OCI-LY7 (cell line): ENCODE data around the gene VPS50. TPM values are rescaled to one million over a fixed set of nuclear protein-coding genes. Genes with fewer than 3 reads are reported as not detected.

Experiments used
- BruUV-seq: library from RNA; stranded (reverse); fragments of 400-500 nt; replicated peaks from 2 replicates; lab custom pipeline; 2021; lab: Mats Ljungman, UMichigan
- CTCF ChIA-PET: fragments of 300-600 bp; sonication (Branson Sonifier 250); formaldehyde crosslinking; loops from one replicate; lab custom pipeline; 2022; ENCODE audit warnings: antibody characterized with exemption; ENCODE audit not compliant: unreplicated experiment; lab: Charles Lee
- POLR2A ChIA-PET: fragments of 300-600 bp; sonication (Branson Sonifier 250); formaldehyde crosslinking; loops from one replicate; lab custom pipeline; 2022; ENCODE audit warnings: antibody characterized with exemption; lab: Charles Lee
- DNase-seq: peaks from one replicate; pipeline ENCODE4 v3.0.0-alpha.2; 2015; ENCODE audit warnings: low spot score
- H2AFZ ChIP-seq: fragments of 200-600 bp; sonication (generic), shearing (Covaris generic); 2 replicates; pipeline ENCODE4 v1.6.1; 2014; ENCODE audit warnings: mild to moderate bottlenecking, antibody characterized with exemption, low read length, moderate library complexity
- H3K27ac ChIP-seq: fragments of 200-600 bp; sonication (generic); 2 replicates; pipeline ENCODE4 v1.5.1; 2014; ENCODE audit warnings: mixed run types, low read depth, mild to moderate bottlenecking, moderate library complexity, low read length, inconsistent platforms; ENCODE audit not compliant: poor library complexity, severe bottlenecking
- H3K36me3 ChIP-seq: fragments of 200-600 bp; sonication (generic); 2 replicates; pipeline ENCODE4 v1.6.1; 2014; ENCODE audit warnings: mild to moderate bottlenecking, antibody characterized with exemption, low read length, moderate library complexity, mixed read lengths; ENCODE audit not compliant: insufficient read depth
- H3K4me1 ChIP-seq: fragments of 200-600 bp; sonication (generic); 2 replicates; pipeline ENCODE4 v1.5.1; 2014; ENCODE audit warnings: mild to moderate bottlenecking, low read length; ENCODE audit not compliant: insufficient read depth, poor library complexity, severe bottlenecking
- H3K4me2 ChIP-seq: fragments of 200-600 bp; sonication (generic); 2 replicates; pipeline ENCODE4 v1.6.1; 2014; ENCODE audit warnings: mild to moderate bottlenecking, low read length
- H3K4me3 ChIP-seq: fragments of 200-600 bp; sonication (generic); 2 replicates; pipeline ENCODE4 v1.5.1; 2014; ENCODE audit warnings: mild to moderate bottlenecking, low read depth, low read length; ENCODE audit not compliant: poor library complexity, severe bottlenecking
- H3K79me2 ChIP-seq: fragments of 200-600 bp; sonication (generic); 2 replicates; pipeline ENCODE4 v1.6.1; 2016; ENCODE audit warnings: low read depth, mild to moderate bottlenecking, low read length, moderate library complexity, mixed read lengths; ENCODE audit not compliant: insufficient read depth
- H3K9me2 ChIP-seq: fragments of 200-600 bp; sonication (generic); 2 replicates; pipeline ENCODE4 v1.6.1; 2016; ENCODE audit warnings: mild to moderate bottlenecking, low read length, mixed read lengths; ENCODE audit not compliant: insufficient read depth
- H3K9me3 ChIP-seq: fragments of 200-600 bp; sonication (generic); 2 replicates; pipeline ENCODE4 v1.6.1; 2014; ENCODE audit warnings: mild to moderate bottlenecking, mixed run types, low read length, mixed read lengths
- H4K20me1 ChIP-seq: fragments of 200-600 bp; sonication (generic); 2 replicates; pipeline ENCODE4 v1.6.1; 2014; ENCODE audit warnings: mild to moderate bottlenecking, antibody characterized with exemption, low read length, moderate library complexity, mixed read lengths; ENCODE audit not compliant: insufficient read depth
- EZH2phosphoT487 ChIP-seq: fragments of 200-600 bp; sonication (generic); IDR thresholded peaks from 2 replicates; pipeline ENCODE4 v1.6.1; 2018; ENCODE audit warnings: low read depth, borderline replicate concordance, mild to moderate bottlenecking, mixed run types, antibody characterized with exemption, low read length, moderate library complexity, mixed read lengths
- intact Hi-C: fragments of 100-400 bp; cut with micrococcal nuclease; formaldehyde crosslinking; loops from one replicate; pipeline ENCODE4 v1.10.0; 2022; ENCODE audit not compliant: unreplicated experiment
- total RNA-seq, 2 experiments: library from RNA; depleted of rRNA in 1 of 2; stranded (reverse); fragments of >200 nt in 1 of 2; shearing (Covaris generic) in 1 of 2; gene quantifications; 2 replicates each; pipeline ENCODE4 v1.2.3, GENCODE V29; 2014 to 2022
- TF ChIP-seq, protein P1 (sequence below): fragments of 200-600 bp; sonication (generic); conservative IDR thresholded peaks from 2 replicates; pipeline ENCODE4 v1.5.1; 2014; ENCODE audit warnings: mild to moderate bottlenecking, antibody characterized with exemption, low read length, moderate library complexity, mixed read lengths

VPS50 gene
- total RNA-seq, 2 experiments from 2014 or later, result 17.9 to 20.0 TPM

GRCh38 chr7:93279541-93279940 is 47.4 kb downstream of the VPS50 start:
- TF ChIP-seq, protein P1, sequence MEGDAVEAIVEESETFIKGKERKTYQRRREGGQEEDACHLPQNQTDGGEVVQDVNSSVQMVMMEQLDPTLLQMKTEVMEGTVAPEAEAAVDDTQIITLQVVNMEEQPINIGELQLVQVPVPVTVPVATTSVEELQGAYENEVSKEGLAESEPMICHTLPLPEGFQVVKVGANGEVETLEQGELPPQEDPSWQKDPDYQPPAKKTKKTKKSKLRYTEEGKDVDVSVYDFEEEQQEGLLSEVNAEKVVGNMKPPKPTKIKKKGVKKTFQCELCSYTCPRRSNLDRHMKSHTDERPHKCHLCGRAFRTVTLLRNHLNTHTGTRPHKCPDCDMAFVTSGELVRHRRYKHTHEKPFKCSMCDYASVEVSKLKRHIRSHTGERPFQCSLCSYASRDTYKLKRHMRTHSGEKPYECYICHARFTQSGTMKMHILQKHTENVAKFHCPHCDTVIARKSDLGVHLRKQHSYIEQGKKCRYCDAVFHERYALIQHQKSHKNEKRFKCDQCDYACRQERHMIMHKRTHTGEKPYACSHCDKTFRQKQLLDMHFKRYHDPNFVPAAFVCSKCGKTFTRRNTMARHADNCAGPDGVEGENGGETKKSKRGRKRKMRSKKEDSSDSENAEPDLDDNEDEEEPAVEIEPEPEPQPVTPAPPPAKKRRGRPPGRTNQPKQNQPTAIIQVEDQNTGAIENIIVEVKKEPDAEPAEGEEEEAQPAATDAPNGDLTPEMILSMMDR, result no peak
- TF ChIP-seq EZH2phosphoT487, result no peak
- Histone ChIP-seq H3K36me3 (peaks cover 6% of the 10 kb centered on the region; the same call in 1 of the 2 replicates), H3K79me2 (no peaks in the 10 kb centered on the region), H4K20me1 (no peaks in the 10 kb centered on the region), H3K9me2 (no peaks in the 10 kb centered on the region), H3K4me3 (no peak overlapping the region), H3K4me1 (no peaks in the 10 kb centered on the region), H3K27ac (no peak overlapping the region), H3K9me3 (no peaks in the 10 kb centered on the region), H2AFZ (no peak overlapping the region), H3K4me2 (no peak overlapping the region)
- BruUV-seq, result no TSS peak
- intact Hi-C loops, result no loop called here
- ChIA-PET POLR2A (interaction anchor here (0.7 to 1.4 kb wide), 7 partner anchors 12 to 267 kb away, joined by 3 to 5 read pairs (median 3); no protein-coding TSS in a partner anchor), CTCF (no interaction called here)
- DNase-seq, result no peak

GRCh38 chr7:93284908-93285307 is 52.7 kb downstream of the VPS50 start:
- no TSS peak for BruUV-seq
- Histone ChIP-seq H3K36me3 (no peaks in the 10 kb centered on the region), H3K4me1 (no peaks in the 10 kb centered on the region), H3K79me2 (no peaks in the 10 kb centered on the region), H4K20me1 (no peaks in the 10 kb centered on the region), H3K9me3 (no peaks in the 10 kb centered on the region), H3K4me2 (no peak overlapping the region), H3K27ac (no peak overlapping the region), H2AFZ (no peak overlapping the region), H3K4me3 (no peak overlapping the region), H3K9me2 (no peaks in the 10 kb centered on the region)
- TF ChIP-seq EZH2phosphoT487, result no peak
- TF ChIP-seq, protein P1, result no peak
- CTCF ChIA-PET, result no interaction called here
- POLR2A ChIA-PET, result no interaction called here
- intact Hi-C loops, result no loop called here
- no peak for DNase-seq

DNA sequence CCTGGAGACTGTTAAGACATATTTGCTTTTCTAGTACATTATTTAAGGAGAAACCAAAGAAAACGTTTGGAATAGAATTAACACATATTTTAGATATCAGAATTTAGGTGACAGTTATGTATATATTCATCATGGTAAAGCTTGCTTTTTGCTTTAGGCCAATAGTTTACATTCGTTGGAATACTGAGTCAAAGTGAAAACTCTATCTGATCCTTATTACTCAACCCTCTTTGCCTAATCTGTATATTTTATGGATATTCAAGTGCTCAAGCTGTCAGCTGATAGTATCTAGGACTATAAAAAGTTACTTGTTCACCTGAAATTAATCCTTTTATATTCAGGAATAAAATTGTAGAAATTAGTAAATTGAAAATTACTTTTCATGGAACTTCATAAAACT is 61.1 kb downstream of the VPS50 start:
- H3K79me2 ChIP-seq, result no peaks in the 10 kb centered on the region
- H4K20me1 ChIP-seq, result no peaks in the 10 kb centered on the region
- no peak overlapping the region for H3K27ac ChIP-seq
- TF ChIP-seq, protein P1, result no peak
- no peak for TF ChIP-seq EZH2phosphoT487
- no peak overlapping the region for H3K4me3 ChIP-seq
- no peaks in the 10 kb centered on the region for H3K9me3 ChIP-seq
- DNase-seq, result no peak
- H3K36me3 ChIP-seq, result no peaks in the 10 kb centered on the region
- POLR2A ChIA-PET, result interaction anchor here (0.9 to 1.7 kb wide), 3 partner anchors 12 to 27 kb away, joined by 3 to 5 read pairs (median 5); no protein-coding TSS in a partner anchor
- H3K4me2 ChIP-seq, result no peak overlapping the region
- intact Hi-C loops, result no loop called here
- CTCF ChIA-PET, result no interaction called here
- no peaks in the 10 kb centered on the region for H3K4me1 ChIP-seq
- no peak overlapping the region for H2AFZ ChIP-seq
- no peaks in the 10 kb centered on the region for H3K9me2 ChIP-seq
- BruUV-seq, result no TSS peak
